Skeletal muscle cell (primary cell): Measurements from ENCODE around the gene TMED4.
"Not testable (repeated sequence)": the region's sequence is repeated elsewhere in the genome, so short reads cannot be mapped to it uniquely, and the experiment has no call there.

ENCODE experiments used
- DNase-seq: peaks from one replicate; pipeline ENCODE4 v3.0.0-alpha.2; 2010; ENCODE audit warnings: low read depth
- H3K4me3 ChIP-seq: 2 replicates; pipeline ENCODE4 v1.5.1; 2011; ENCODE audit warnings: low read depth, mild to moderate bottlenecking, control low read depth, low read length, moderate library complexity

The TMED4 gene

GRCh38 chr7:44573464-44574286 lies 8.4 kb downstream of the TMED4 start, which contains the start of gene DDX56:
Gene DDX56, minus strand, starts transcription at chr7:44573908. Its CDS starts 13 bp downstream, at chr7:44573895.
- H3K4me3 ChIP-seq: peak within 1 kb of the TSS; percentile 98
- DNase-seq: peak; percentile 73

GRCh38 chr7:44572771-44573170 lies 9.3 kb downstream of the TMED4 start:
- no peak for DNase-seq
- H3K4me3 ChIP-seq: peak overlapping the region; percentile 98

GRCh38 chr7:44569959-44570358 lies 12.1 kb downstream of the TMED4 start:
- no peak for DNase-seq
- no peak overlapping the region for H3K4me3 ChIP-seq

GRCh38 chr7:44568771-44569560 lies 13.1 kb downstream of the TMED4 start:
- H3K4me3 ChIP-seq: no peak overlapping the region
- DNase-seq: no peak

GRCh38 chr7:44567884-44568283 lies 14.1 kb downstream of the TMED4 start:
- no peak for DNase-seq
- H3K4me3 ChIP-seq: no peak overlapping the region

GRCh38 chr7:44566680-44567079 lies 15.4 kb downstream of the TMED4 start:
- no peak overlapping the region for H3K4me3 ChIP-seq
- DNase-seq: no peak

- no peak for DNase-seq
- no peak overlapping the region for H3K4me3 ChIP-seq
Measured at GRCh38 chr7:44565795-44566559, 16.1 kb downstream of the TMED4 start.

GRCh38 chr7:44565097-44565794 lies 16.8 kb downstream of the TMED4 start:
- DNase-seq: no peak
- H3K4me3 ChIP-seq: no peak overlapping the region

- no peak overlapping the region for H3K4me3 ChIP-seq
- no peak for DNase-seq
Measured at GRCh38 chr7:44564606-44565005, 17.4 kb downstream of the TMED4 start.

- H3K4me3 ChIP-seq: no peak overlapping the region
- no peak for DNase-seq
Measured at GRCh38 chr7:44563171-44563679, 18.8 kb downstream of the TMED4 start.

GRCh38 chr7:44562622-44562962 lies 19.4 kb downstream of the TMED4 start:
- not testable (repeated sequence) for H3K4me3 ChIP-seq

GRCh38 chr7:44561962-44562621 lies 19.9 kb downstream of the TMED4 start:
- no peak for DNase-seq
- H3K4me3 ChIP-seq: no peak overlapping the region

More at GRCh38 chr7:44562622-44562962, 19.4 kb downstream of the TMED4 start:
- DNase-seq: not testable (repeated sequence)

GRCh38 chr7:44561481-44561880 lies 20.6 kb downstream of the TMED4 start:
- no peak overlapping the region for H3K4me3 ChIP-seq
- no peak for DNase-seq

GRCh38 chr7:44559485-44559884 lies 22.5 kb downstream of the TMED4 start:
- no peak for DNase-seq
- H3K4me3 ChIP-seq: no peak overlapping the region

- no peak overlapping the region for H3K4me3 ChIP-seq
- no peak for DNase-seq
Measured at GRCh38 chr7:44557485-44557884, 24.5 kb downstream of the TMED4 start.

- H3K4me3 ChIP-seq: no peak overlapping the region
- DNase-seq: no peak
Measured at GRCh38 chr7:44555350-44555749, 26.7 kb downstream of the TMED4 start.

- DNase-seq, H3K4me3 ChIP-seq: not testable (repeated sequence)
Measured at GRCh38 chr7:44552473-44553005, 29.5 kb downstream of the TMED4 start.

- H3K4me3 ChIP-seq: no peak overlapping the region
- no peak for DNase-seq
Measured at GRCh38 chr7:44549457-44549856, 32.6 kb downstream of the TMED4 start.
